Type B pancreatic cell (in vitro differentiated cells): ENCODE results near the gene RAP1B. TPM values are rescaled to one million over a fixed set of nuclear protein-coding genes. Genes with fewer than 3 reads are reported as not detected.

Experiments
- DNase-seq: peaks from one replicate; pipeline ENCODE4 v3.0.0; 2021; ENCODE audit warnings: mixed read lengths; ENCODE audit not compliant: unreplicated experiment; ENCODE audit errors: extremely low spot score
- H3K27ac Mint-ChIP-seq: 2 replicates; pipeline ENCODE4 v1.8.0; 2021; ENCODE audit warnings: mild to moderate bottlenecking, mixed read lengths
- H3K27me3 Mint-ChIP-seq: 2 replicates; pipeline ENCODE4 v1.8.0; 2021; ENCODE audit warnings: mixed read lengths
- H3K36me3 Mint-ChIP-seq: 2 replicates; pipeline ENCODE4 v1.8.0; 2021; ENCODE audit warnings: mixed read lengths
- H3K4me1 Mint-ChIP-seq: one replicate; pipeline ENCODE4 v1.8.0; 2021; ENCODE audit warnings: mixed read lengths; ENCODE audit not compliant: unreplicated experiment
- H3K4me3 Mint-ChIP-seq: 2 replicates; pipeline ENCODE4 v1.8.0; 2021; ENCODE audit warnings: mild to moderate bottlenecking, mixed read lengths
- H3K9me3 Mint-ChIP-seq: 2 replicates; pipeline ENCODE4 v1.8.0; 2021; ENCODE audit warnings: mixed read lengths
- total RNA-seq: library from RNA; stranded (reverse); gene quantifications from 2 replicates; pipeline ENCODE4 v1.2.1, GENCODE V29; 2021; ENCODE audit warnings: low replicate concordance
- TF ChIP-seq, protein P1 (sequence below): fragments of 200-600 bp; sonication (generic); conservative IDR thresholded peaks from 2 replicates; pipeline ENCODE4 v1.5.0; 2021; ENCODE audit warnings: antibody characterized with exemption, mild to moderate bottlenecking

Gene RAP1B
- total RNA-seq, 1 donor from 2014 or later: 110 TPM

DNA sequence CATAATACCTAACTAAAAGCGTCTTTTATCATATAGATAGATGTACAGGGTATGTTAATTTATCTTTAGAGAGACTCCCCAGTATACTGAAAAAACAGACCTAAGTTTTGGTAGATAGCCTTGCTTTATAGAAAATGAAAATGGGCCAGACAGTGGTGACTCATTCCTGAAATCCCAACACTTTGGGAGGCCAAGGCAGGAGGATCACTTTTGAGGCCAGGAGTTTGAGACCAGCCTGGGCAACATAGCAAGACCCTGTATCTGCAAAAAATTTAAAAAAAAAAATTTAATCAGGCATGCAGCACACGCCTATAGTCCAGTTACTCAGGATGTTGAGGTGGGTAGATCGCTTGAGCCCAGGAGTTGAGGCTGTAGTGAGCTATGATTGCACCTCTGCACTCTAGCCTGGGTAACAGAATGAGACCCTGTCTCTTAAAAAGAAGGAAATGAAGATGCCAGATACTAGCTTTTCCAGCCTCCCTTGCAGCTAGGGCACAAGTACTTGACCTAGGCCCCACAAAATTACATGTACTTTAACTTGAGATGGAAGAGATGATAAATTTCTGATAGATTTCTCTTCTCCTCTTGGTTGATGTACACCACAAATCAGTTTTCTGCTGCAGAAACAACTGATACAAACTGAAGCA, 17.1 kb downstream of the RAP1B start:
- no peaks in the 10 kb centered on the region for H3K9me3 Mint-ChIP-seq
- H3K4me3 Mint-ChIP-seq: no peak overlapping the region
- H3K36me3 Mint-ChIP-seq: peaks cover 43% of the 10 kb centered on the region
- H3K27me3 Mint-ChIP-seq: no peaks in the 10 kb centered on the region
- H3K27ac Mint-ChIP-seq: no peak overlapping the region
- peaks cover 13% of the 10 kb centered on the region for H3K4me1 Mint-ChIP-seq
- DNase-seq: no peak
- TF ChIP-seq, protein P1, sequence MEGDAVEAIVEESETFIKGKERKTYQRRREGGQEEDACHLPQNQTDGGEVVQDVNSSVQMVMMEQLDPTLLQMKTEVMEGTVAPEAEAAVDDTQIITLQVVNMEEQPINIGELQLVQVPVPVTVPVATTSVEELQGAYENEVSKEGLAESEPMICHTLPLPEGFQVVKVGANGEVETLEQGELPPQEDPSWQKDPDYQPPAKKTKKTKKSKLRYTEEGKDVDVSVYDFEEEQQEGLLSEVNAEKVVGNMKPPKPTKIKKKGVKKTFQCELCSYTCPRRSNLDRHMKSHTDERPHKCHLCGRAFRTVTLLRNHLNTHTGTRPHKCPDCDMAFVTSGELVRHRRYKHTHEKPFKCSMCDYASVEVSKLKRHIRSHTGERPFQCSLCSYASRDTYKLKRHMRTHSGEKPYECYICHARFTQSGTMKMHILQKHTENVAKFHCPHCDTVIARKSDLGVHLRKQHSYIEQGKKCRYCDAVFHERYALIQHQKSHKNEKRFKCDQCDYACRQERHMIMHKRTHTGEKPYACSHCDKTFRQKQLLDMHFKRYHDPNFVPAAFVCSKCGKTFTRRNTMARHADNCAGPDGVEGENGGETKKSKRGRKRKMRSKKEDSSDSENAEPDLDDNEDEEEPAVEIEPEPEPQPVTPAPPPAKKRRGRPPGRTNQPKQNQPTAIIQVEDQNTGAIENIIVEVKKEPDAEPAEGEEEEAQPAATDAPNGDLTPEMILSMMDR: no peak

DNA sequence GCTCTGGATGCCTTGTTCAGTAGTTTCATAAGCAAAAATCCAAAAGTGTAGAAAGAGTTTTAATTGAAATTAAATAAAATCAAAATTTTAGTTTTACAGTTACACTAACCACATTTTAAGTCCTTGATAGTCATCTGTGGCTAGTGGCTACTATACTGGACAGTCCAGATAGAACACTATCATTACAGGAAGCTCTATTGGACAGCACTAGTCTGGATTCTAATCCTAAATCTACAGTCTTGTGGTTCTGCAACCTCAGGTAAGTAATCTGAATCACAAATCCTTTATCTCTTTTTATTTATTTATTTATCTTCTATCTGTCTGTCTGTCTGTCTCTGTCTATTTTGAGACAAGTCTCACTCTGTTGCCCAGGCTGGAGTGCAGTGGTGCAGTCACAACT, 18.0 kb downstream of the RAP1B start:
- peaks cover 17% of the 10 kb centered on the region for H3K4me1 Mint-ChIP-seq
- H3K9me3 Mint-ChIP-seq: no peaks in the 10 kb centered on the region
- peaks cover 36% of the 10 kb centered on the region for H3K36me3 Mint-ChIP-seq
- no peak for DNase-seq
- H3K27ac Mint-ChIP-seq: no peak overlapping the region
- H3K27me3 Mint-ChIP-seq: no peaks in the 10 kb centered on the region
- no peak overlapping the region for H3K4me3 Mint-ChIP-seq
- TF ChIP-seq, protein P1: no peak

DNA sequence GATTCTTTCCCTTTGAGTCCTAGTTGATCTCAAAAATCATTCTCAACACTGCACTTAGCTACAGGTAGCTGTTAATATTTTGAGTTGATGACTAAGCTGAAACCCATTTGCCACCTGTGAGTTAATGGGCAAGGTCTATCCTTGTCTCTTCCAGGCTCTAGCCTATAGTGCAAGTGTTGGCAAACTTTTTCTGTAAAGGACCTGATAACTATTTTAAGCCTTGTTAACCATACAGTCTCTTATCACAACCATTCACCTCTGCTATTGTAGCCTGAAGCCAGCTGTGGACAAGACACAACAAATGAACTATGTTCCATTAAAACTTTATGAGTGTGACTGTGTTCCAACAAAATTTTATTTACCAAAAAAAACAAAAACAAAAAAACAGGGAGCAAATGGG, 19.4 kb downstream of the RAP1B start:
- Mint-ChIP-seq H3K27me3 (no peaks in the 10 kb centered on the region), H3K4me3 (peak overlapping the region; percentile 44), H3K36me3 (peaks cover 33% of the 10 kb centered on the region), H3K27ac (peak overlapping the region; percentile 75), H3K4me1 (peaks cover 22% of the 10 kb centered on the region), H3K9me3 (no peaks in the 10 kb centered on the region)
- TF ChIP-seq, protein P1: no peak
- no peak for DNase-seq

DNA sequence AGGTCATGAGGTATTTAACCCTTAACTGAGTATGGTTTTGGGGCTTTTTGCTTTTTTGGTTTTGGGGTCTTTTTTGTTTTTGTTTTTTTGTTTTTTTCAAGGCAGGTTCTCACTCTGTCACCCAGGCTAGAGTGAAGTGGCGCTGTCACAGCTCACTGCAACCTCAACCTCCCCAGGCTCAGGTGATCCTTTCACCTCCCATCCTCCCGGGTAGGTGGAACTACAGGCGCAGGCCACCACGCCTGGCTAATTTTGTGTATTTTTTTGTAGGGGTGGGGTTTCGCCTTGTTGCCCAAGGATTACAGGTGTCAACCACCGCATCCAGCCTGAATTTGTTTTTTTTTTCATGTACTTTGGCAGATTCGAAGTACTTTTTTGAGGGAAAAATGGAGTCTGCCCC, 19.9 kb downstream of the RAP1B start:
- Mint-ChIP-seq H3K27ac (no peak overlapping the region), H3K4me1 (peaks cover 22% of the 10 kb centered on the region), H3K27me3 (no peaks in the 10 kb centered on the region), H3K9me3 (no peaks in the 10 kb centered on the region), H3K4me3 (no peak overlapping the region), H3K36me3 (peaks cover 31% of the 10 kb centered on the region)
- DNase-seq: no peak
- TF ChIP-seq, protein P1: no peak

DNA sequence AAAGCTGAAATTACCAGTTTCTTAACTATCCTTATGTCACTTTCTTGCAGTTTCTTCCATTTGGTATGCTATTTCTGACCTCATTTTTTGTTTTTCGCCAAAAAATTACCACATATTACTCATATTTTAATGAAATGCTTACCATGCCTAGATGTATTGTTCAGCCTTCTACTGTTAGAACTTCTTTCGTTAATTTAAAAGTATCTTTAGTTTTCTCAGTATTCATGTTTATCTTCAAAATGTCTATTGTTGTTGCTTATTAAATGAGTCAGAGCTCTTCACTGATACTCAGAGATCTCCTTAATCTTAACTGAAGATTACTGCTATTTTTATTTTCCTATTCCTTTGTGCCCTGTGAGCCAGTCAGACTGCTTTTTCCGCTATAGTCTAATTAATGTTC, 20.5 kb downstream of the RAP1B start:
- H3K27ac Mint-ChIP-seq: peak overlapping the region; percentile 21
- H3K9me3 Mint-ChIP-seq: no peaks in the 10 kb centered on the region
- no peak for DNase-seq
- H3K4me3 Mint-ChIP-seq: peak overlapping the region; percentile 4
- TF ChIP-seq, protein P1: no peak
- no peaks in the 10 kb centered on the region for H3K27me3 Mint-ChIP-seq
- peaks cover 22% of the 10 kb centered on the region for H3K4me1 Mint-ChIP-seq
- H3K36me3 Mint-ChIP-seq: peaks cover 28% of the 10 kb centered on the region
